Measurements from ENCODE around the gene RNF227.
"Not testable (repeated sequence)": the region's sequence is repeated elsewhere in the genome, so short reads cannot be mapped to it uniquely, and the experiment has no call there.

RNF227 gene

GRCh38 chr17:7887482-7888183, 28.5 kb downstream of the RNF227 start:
- peak; percentile 86 for DNase-seq

GRCh38 chr17:7887038-7887481, 29.0 kb downstream of the RNF227 start:
- no peak for DNase-seq

- DNase-seq: peak; percentile 73
Measured at GRCh38 chr17:7886227-7887037, 29.7 kb downstream of the RNF227 start.

- DNase-seq: peak; percentile 78
Measured at GRCh38 chr17:7885367-7886226, 30.5 kb downstream of the RNF227 start.

- DNase-seq: peak; percentile 68
Measured at GRCh38 chr17:7884581-7885366, 31.3 kb downstream of the RNF227 start.

- DNase-seq: peak; percentile 51
Measured at GRCh38 chr17:7883781-7884386, 32.2 kb downstream of the RNF227 start.

- DNase-seq: no peak
Measured at GRCh38 chr17:7882629-7883028, 33.5 kb downstream of the RNF227 start.

GRCh38 chr17:7882068-7882467, 34.0 kb downstream of the RNF227 start:
- no peak for DNase-seq

- DNase-seq: no peak
Measured at GRCh38 chr17:7881276-7882054, 34.6 kb downstream of the RNF227 start.

GRCh38 chr17:7880076-7880868, 35.8 kb downstream of the RNF227 start:
- DNase-seq: no peak

- no peak for DNase-seq
Measured at GRCh38 chr17:7878234-7878633, 37.9 kb downstream of the RNF227 start.

- no peak for DNase-seq
Measured at GRCh38 chr17:7875804-7876370, 40.2 kb downstream of the RNF227 start.

GRCh38 chr17:7873051-7873450, 43.0 kb downstream of the RNF227 start:
- no peak for DNase-seq

GRCh38 chr17:7867881-7868329, 48.2 kb downstream of the RNF227 start:
- no peak for DNase-seq

- no peak for DNase-seq
Measured at GRCh38 chr17:7864995-7865650, 51.0 kb downstream of the RNF227 start.

GRCh38 chr17:7864384-7864783, 51.7 kb downstream of the RNF227 start:
- DNase-seq: not testable (repeated sequence)
